HG03103 (cell line): Measurements from ENCODE around the gene EIF4EBP2.

Source experiments
- ATAC-seq: cut with Tn5 transposase; IDR thresholded peaks from one replicate; pipeline ENCODE4 v1.9.1; 2021; ENCODE audit warnings: low read depth; ENCODE audit not compliant: unreplicated experiment

The EIF4EBP2 gene

GRCh38 chr10:70376436-70377378, 27.2 kb upstream of the EIF4EBP2 start:
- ATAC-seq = no peak

DNA sequence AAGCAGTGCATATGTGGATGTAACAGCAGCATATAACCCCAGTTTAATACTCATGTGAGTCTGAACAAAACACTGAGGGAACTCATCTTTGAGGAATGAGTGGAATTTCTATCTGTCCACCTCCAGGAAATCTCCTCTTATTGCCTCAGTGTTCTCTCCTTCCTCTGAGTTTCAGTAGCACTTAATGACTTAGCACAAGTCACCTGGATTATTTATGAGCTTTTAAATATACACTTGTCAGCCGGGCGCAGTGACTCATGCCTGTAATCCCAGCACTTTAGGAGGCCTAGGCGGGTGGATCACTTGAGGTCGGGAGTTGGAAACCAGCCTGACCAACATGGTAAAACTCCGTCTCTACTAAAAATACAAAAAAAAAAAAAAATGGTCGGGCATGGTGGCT, 25.8 kb upstream of the EIF4EBP2 start:
- no peak for ATAC-seq

GRCh38 chr10:70379581-70380176, 24.3 kb upstream of the EIF4EBP2 start:
- no peak for ATAC-seq

GRCh38 chr10:70380350-70381135, 23.4 kb upstream of the EIF4EBP2 start:
- no peak for ATAC-seq

- peak; percentile 27 for ATAC-seq
Observed at GRCh38 chr10:70381471-70382421, 22.2 kb upstream of the EIF4EBP2 start.

GRCh38 chr10:70391654-70392053, 12.3 kb upstream of the EIF4EBP2 start:
- ATAC-seq = no peak

DNA sequence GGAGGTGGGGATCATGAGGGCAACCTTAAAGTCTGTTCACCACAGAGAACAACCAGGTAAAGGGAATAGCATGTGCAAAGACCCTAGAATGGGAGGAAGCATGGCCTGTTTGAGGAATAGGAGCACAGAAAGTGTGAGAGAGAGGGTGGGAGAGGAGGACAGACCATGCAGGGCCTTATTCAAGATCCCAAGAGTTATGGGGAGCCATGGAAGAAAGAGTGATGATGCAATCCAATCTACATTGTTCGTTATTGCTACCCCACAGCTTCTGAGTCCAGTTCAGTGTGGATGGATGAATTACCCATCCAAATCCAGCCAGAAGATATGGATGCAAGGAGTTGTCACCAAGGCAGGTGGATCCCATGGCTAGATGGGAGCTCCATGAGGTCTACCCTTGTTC, 7.8 kb upstream of the EIF4EBP2 start:
- no peak for ATAC-seq

- no peak for ATAC-seq
Observed at GRCh38 chr10:70399177-70399576, 4.8 kb upstream of the EIF4EBP2 start.

DNA sequence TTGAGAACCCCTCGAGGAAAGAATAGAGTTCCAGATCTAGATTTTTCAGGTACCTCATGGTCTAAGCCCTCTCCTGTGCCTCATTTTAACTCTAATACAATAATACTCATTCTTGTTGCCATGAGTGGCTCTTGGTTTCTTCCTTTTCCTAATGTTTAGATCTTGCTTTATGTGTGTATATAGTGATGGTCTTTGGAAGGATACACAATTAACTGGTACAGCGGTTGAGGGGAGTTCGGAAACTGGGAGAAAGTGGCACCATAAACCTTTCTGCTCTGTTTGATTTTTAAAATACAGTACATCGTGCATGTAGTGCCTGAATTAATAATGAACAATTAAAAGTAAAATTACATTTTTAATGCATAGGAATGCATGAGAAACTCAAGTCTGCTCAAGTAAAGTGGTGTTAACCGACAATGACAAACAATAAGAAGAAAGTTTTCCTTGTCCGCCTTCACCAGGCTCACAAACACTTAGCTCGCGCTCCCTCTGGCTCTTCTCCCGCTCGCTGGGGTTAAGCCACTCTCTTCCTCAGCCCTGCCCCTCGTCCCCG, 386 bp upstream of the EIF4EBP2 start:
- ATAC-seq = peak; percentile 3

GRCh38 chr10:70404787-70405036, 767 bp downstream of the EIF4EBP2 start:
- no peak for ATAC-seq

GRCh38 chr10:70405037-70405824, 1.3 kb downstream of the EIF4EBP2 start:
- ATAC-seq = peak; percentile 37

GRCh38 chr10:70409772-70410171, 5.8 kb downstream of the EIF4EBP2 start:
- no peak for ATAC-seq

DNA sequence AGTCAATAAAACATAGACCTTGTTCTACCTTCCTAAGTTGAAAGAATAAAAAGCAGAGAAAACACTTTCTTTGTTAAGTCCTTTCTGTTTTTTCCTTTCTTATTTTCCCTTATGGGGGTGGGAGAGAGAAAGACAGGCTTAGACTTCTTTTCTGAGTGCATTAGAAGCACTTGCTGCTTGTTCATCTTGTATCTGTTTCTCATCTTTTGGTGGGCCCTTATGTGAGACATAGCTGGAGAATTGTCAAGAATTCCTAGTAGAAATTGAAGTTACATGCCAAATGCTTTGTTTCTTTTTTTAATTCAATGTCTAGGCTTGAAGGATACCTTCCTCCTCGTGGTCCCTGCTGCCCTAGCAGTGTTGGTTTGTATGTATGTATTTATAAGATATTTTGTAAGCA, 6.7 kb downstream of the EIF4EBP2 start:
- no peak for ATAC-seq

DNA sequence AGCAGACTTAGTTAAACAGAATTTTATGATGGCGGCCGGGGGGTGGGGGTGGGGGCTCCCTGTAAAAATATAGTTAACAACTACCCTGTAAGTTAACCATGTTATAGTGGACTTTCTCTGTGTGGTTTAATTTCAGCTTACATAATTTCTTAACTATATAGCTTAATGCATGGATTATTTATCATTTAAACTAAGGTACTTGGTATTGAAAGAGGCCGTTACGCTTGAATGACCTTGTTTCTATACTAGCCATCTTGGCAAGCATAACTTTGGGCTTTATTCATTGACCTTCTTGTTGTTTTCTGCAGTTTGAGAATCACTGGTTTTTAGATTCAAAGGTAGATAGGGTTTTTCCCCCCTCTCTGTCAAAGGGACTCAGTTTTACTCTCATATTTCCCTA, 8.4 kb downstream of the EIF4EBP2 start:
- no peak for ATAC-seq

GRCh38 chr10:70417568-70417967, 13.6 kb downstream of the EIF4EBP2 start:
- no peak for ATAC-seq

GRCh38 chr10:70418229-70418628, 14.3 kb downstream of the EIF4EBP2 start:
- no peak for ATAC-seq

GRCh38 chr10:70418713-70419112, 14.8 kb downstream of the EIF4EBP2 start:
- no peak for ATAC-seq

DNA sequence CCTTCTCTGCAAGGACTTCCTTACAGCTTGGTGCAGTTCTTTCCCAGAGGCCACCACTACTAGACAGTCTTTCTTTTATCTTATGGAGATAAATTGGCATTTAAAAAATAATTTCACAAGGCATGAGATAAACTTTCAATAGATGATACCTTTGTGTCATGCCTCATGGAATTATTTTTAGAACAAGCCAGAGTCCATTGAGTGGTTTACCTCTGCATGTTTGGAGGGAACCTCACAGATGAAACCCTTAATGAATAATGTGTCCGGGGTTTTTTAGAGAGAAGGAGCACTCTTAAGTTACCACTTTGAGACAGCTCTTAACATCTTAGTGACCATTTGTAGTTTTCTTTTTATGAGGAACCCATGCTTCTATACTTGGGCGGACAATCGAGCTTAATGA, 20.4 kb downstream of the EIF4EBP2 start:
- ATAC-seq = no peak

DNA sequence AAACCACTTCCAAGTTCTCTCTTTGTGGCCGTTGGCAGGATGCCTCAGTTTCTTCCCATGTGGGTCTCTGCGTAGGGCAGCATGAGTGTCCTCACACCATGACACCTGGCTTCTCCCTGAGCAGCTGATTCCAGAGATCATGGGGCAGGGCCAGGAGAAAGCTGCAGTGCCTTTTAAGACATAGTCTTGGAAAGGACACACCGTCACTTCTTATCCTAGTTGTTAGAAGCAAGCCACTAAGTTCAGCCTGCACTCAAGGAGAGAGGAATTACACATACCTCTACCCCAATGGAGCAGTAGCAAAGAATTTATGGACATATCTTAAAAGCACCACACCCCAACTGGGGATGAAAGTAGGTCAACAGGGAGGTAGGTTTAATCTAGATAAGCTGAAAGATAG, 21.2 kb downstream of the EIF4EBP2 start:
- no peak for ATAC-seq
